A549 (cell line): ENCODE data around the gene EFNA5. TPM values are rescaled to one million over a fixed set of nuclear protein-coding genes. Genes with fewer than 3 reads are reported as not detected.

Experiments used
- ATAC-seq, 2 experiments: fragments of 200-7000 bp in 1 of 2; fragments of >200 bp in 1 of 2; cut with Nextera tagmentation in 1 of 2; cut with Tn5 transposase in 1 of 2; 3 replicates each; pipeline versions ENCODE4 v1.8.0 to v1.9.1; 2018 to 2020; ENCODE audit warnings: mild to moderate bottlenecking in 1 of 2, moderate library complexity in 1 of 2
- CTCF ChIA-PET: fragments of 300-600 bp; sonication (Branson Sonifier 250); formaldehyde crosslinking; extraction: SDS; loops from one replicate; lab custom pipeline; 2021; ENCODE audit warnings: antibody characterized with exemption, inconsistent platforms; lab: Yijun Ruan, JAX
- POLR2A ChIA-PET: fragments of 350-600 bp; formaldehyde crosslinking; extraction: SDS; loops from one replicate; lab custom pipeline; 2021; ENCODE audit warnings: antibody characterized with exemption, inconsistent platforms; lab: Yijun Ruan, JAX
- DNase-seq, 2 experiments: peaks; one replicate each; pipeline versions ENCODE4 v3.0.0 to v3.0.0-alpha.2; 2011 to 2016; ENCODE audit warnings: low read depth in 1 of 2, low spot score in 1 of 2
- FAIRE-seq: peaks from 2 replicates; lab custom pipeline; 2011; peaks lifted over from hg19 to GRCh38; lab: Jason Lieb, UNC
- H3K27ac ChIP-seq, 2 experiments: fragments of >200 bp; sonication (Bioruptor Twin); formaldehyde crosslinking; 3 replicates each; pipeline ENCODE4 v1.5.1; 2016 to 2017
- H3K4me1 ChIP-seq: fragments of >200 bp; sonication (Bioruptor Twin); formaldehyde crosslinking; 3 replicates; pipeline ENCODE4 v1.6.1; 2016
- H3K4me2 ChIP-seq: fragments of >200 bp; sonication (Bioruptor Twin); formaldehyde crosslinking; 3 replicates; pipeline ENCODE4 v1.6.1; 2016
- H3K4me3 ChIP-seq: fragments of >200 bp; sonication (Bioruptor Twin); formaldehyde crosslinking; 3 replicates; pipeline ENCODE4 v1.5.1; 2016
- H3K9me3 ChIP-seq: fragments of >200 bp; sonication (Bioruptor Twin); formaldehyde crosslinking; 3 replicates; pipeline ENCODE4 v1.6.1; 2016
- ATOH8 ChIP-seq: fragments of 250-450 bp; sonication (Bioruptor Pico); IDR thresholded peaks from 2 replicates; pipeline ENCODE4 v1.5.0; 2020; ENCODE audit warnings: low read depth, mild to moderate bottlenecking, moderate library complexity
- CBX2 ChIP-seq: fragments of 200-600 bp; sonication (generic); IDR thresholded peaks from 2 replicates; pipeline ENCODE4 v1.6.1; 2016; ENCODE audit warnings: low read depth, mild to moderate bottlenecking, borderline replicate concordance
- CHD2 ChIP-seq: fragments of 150-350 bp; IDR thresholded peaks from 2 replicates; pipeline ENCODE4 v1.6.1; 2014; ENCODE audit warnings: low read length; ENCODE audit not compliant: partially characterized antibody
- CHD4 ChIP-seq: fragments of 200-600 bp; sonication (generic); IDR thresholded peaks from 2 replicates; pipeline ENCODE4 v1.6.1; 2016; ENCODE audit warnings: antibody characterized with exemption, mild to moderate bottlenecking, borderline replicate concordance
- EHF ChIP-seq: fragments of 250-450 bp; sonication (Bioruptor Pico); IDR thresholded peaks from 2 replicates; pipeline ENCODE4 v1.5.0; 2020; ENCODE audit warnings: mild to moderate bottlenecking
- EHMT2 ChIP-seq: fragments of 200-600 bp; sonication (generic); IDR thresholded peaks from 2 replicates; pipeline ENCODE4 v1.6.1; 2016; ENCODE audit warnings: antibody characterized with exemption, low read depth, mild to moderate bottlenecking, moderate library complexity
- FOSL2 ChIP-seq, 2 experiments: fragments of 450-650 bp in 1 of 2; fragments of >200 bp in 1 of 2; sonication (Bioruptor Twin) in 1 of 2; formaldehyde crosslinking; IDR thresholded peaks; 2 replicates each; pipeline versions ENCODE4 v1.5.0 to v1.6.1; 2016 to 2020; ENCODE audit warnings: mild to moderate bottlenecking in 1 of 2, moderate library complexity in 1 of 2
- FOXS1 ChIP-seq: fragments of 250-450 bp; sonication (Bioruptor Pico); IDR thresholded peaks from 2 replicates; pipeline ENCODE4 v1.5.0; 2020; ENCODE audit warnings: mild to moderate bottlenecking, moderate library complexity
- GATA3 ChIP-seq: IDR thresholded peaks from 2 replicates; pipeline ENCODE4 v1.6.1; 2012; ENCODE audit warnings: borderline replicate concordance
- HEYL ChIP-seq: fragments of 250-450 bp; sonication (Bioruptor Pico); IDR thresholded peaks from 2 replicates; pipeline ENCODE4 v1.8.0; 2021; ENCODE audit warnings: mild to moderate bottlenecking, moderate library complexity
- HOXA7 ChIP-seq: fragments of 250-450 bp; sonication (Bioruptor Pico); IDR thresholded peaks from 2 replicates; pipeline ENCODE4 v1.5.0; 2020; ENCODE audit warnings: mild to moderate bottlenecking, moderate library complexity
- HOXB5 ChIP-seq: fragments of 250-450 bp; sonication (Bioruptor Pico); IDR thresholded peaks from 2 replicates; pipeline ENCODE4 v1.5.0; 2020; ENCODE audit warnings: mild to moderate bottlenecking, moderate library complexity
- JUN ChIP-seq, 2 experiments: fragments of >200 bp; sonication (Bioruptor Twin); formaldehyde crosslinking; IDR thresholded peaks; 2 replicates in 1 of 2; 3 replicates in 1 of 2; pipeline ENCODE4 v1.6.1; 2016 to 2017
- JUNB ChIP-seq: fragments of >200 bp; sonication (Bioruptor Twin); formaldehyde crosslinking; IDR thresholded peaks from 2 replicates; pipeline ENCODE4 v1.6.1; 2016
- KDM1A ChIP-seq: fragments of 200-600 bp; sonication (generic); IDR thresholded peaks from 2 replicates; pipeline ENCODE4 v1.6.1; 2016; ENCODE audit warnings: low read depth, mild to moderate bottlenecking
- MAZ ChIP-seq: fragments of 150-350 bp; IDR thresholded peaks from 2 replicates; pipeline ENCODE4 v1.6.1; 2014; ENCODE audit warnings: antibody characterized with exemption, low read depth, low read length, borderline replicate concordance
- NFE2L2 ChIP-seq: fragments of 150-350 bp; conservative IDR thresholded peaks from 2 replicates; pipeline ENCODE4 v1.6.1; 2014; ENCODE audit warnings: low read length
- NPAS2 ChIP-seq: fragments of 250-450 bp; sonication (Bioruptor Pico); IDR thresholded peaks from 2 replicates; pipeline ENCODE4 v1.8.0; 2022; ENCODE audit warnings: mild to moderate bottlenecking, moderate library complexity, borderline replicate concordance
- PBX3 ChIP-seq: IDR thresholded peaks from 2 replicates; pipeline ENCODE4 v1.6.1; 2012
- POLR2AphosphoS2 ChIP-seq: conservative IDR thresholded peaks from 2 replicates; pipeline ENCODE4 v1.6.1; 2012; ENCODE audit warnings: low read length, improper control_type of control experiment, inconsistent platforms
- RAD21 ChIP-seq, 2 experiments: fragments of >200 bp in 1 of 2; sonication (Bioruptor Twin) in 1 of 2; formaldehyde crosslinking in 1 of 2; IDR thresholded peaks in 1 of 2; conservative IDR thresholded peaks in 1 of 2; 2 replicates in 1 of 2; 3 replicates in 1 of 2; pipeline ENCODE4 v1.6.1; 2012 to 2018; ENCODE audit warnings: inconsistent platforms in 1 of 2
- RARB ChIP-seq: fragments of 250-450 bp; sonication (Bioruptor Pico); IDR thresholded peaks from 2 replicates; pipeline ENCODE4 v1.8.0; 2021; ENCODE audit warnings: mild to moderate bottlenecking, moderate library complexity
- RCOR1 ChIP-seq: fragments of 150-350 bp; IDR thresholded peaks from 2 replicates; pipeline ENCODE4 v1.6.1; 2014; ENCODE audit warnings: antibody characterized with exemption, low read length, low read depth
- SMC3 ChIP-seq: fragments of >200 bp; sonication (Bioruptor Twin); formaldehyde crosslinking; IDR thresholded peaks from 3 replicates; pipeline ENCODE4 v1.6.1; 2018; ENCODE audit warnings: inconsistent platforms
- ZFP36 ChIP-seq: fragments of 450-650 bp; IDR thresholded peaks from 2 replicates; pipeline ENCODE4 v1.6.1; 2014; ENCODE audit warnings: borderline replicate concordance; ENCODE audit not compliant: partially characterized antibody
- ZSCAN20 ChIP-seq: fragments of 250-450 bp; sonication (Bioruptor Pico); IDR thresholded peaks from 2 replicates; pipeline ENCODE4 v1.8.0; 2022; ENCODE audit warnings: mild to moderate bottlenecking, moderate library complexity
- WGBS: methylation state at CpG from one replicate; pipeline ENCODE4 v1.1.6; 2017; ENCODE audit errors: missing lambda C conversion rate; 5-methylcytosine and 5-hydroxymethylcytosine counted together
- polyA plus RNA-seq, 4 experiments: library from polyadenylated mRNA; depleted of rRNA in 3 of 4; stranded (reverse); fragments of >200 nt; fragmentation: RNase III in 1 of 4; extraction: RNeasy Plus Mini Kit Qiagen cat#74134 plus additional on column Dnase treatment in 1 of 4; gene quantifications; 2 replicates in 3 of 4; 3 replicates in 1 of 4; pipeline ENCODE4 v1.2.3, GENCODE V29; 2011 to 2017
- TF ChIP-seq, protein P1 (sequence below): fragments of 250-450 bp; sonication (Bioruptor Pico); IDR thresholded peaks from 2 replicates; pipeline ENCODE4 v1.5.0; 2021; ENCODE audit warnings: mild to moderate bottlenecking, moderate library complexity, borderline replicate concordance
- TF ChIP-seq, protein P2 (sequence below): IDR thresholded peaks from 2 replicates; pipeline ENCODE4 v1.6.1; 2012
- TF ChIP-seq, protein P3 (sequence below): fragments of >200 bp; sonication (Bioruptor Twin); formaldehyde crosslinking; IDR thresholded peaks from 3 replicates; pipeline ENCODE4 v1.5.1; 2016

The EFNA5 gene
- polyA plus RNA-seq, 2 of the 4 experiments (the other 2 are of a cell fraction) = 8.5 to 20.7 TPM

- TF ChIP-seq, protein P1, sequence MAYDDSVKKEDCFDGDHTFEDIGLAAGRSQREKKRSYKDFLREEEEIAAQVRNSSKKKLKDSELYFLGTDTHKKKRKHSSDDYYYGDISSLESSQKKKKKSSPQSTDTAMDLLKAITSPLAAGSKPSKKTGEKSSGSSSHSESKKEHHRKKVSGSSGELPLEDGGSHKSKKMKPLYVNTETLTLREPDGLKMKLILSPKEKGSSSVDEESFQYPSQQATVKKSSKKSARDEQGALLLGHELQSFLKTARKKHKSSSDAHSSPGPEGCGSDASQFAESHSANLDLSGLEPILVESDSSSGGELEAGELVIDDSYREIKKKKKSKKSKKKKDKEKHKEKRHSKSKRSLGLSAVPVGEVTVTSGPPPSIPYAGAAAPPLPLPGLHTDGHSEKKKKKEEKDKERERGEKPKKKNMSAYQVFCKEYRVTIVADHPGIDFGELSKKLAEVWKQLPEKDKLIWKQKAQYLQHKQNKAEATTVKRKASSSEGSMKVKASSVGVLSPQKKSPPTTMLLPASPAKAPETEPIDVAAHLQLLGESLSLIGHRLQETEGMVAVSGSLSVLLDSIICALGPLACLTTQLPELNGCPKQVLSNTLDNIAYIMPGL (CRISPR knock-in tag) = no peak
- TF ChIP-seq HOXB5 (CRISPR knock-in tag) = no peak
- no peak for TF ChIP-seq HEYL (CRISPR knock-in tag)
- no peak for TF ChIP-seq RAD21 (conservative IDR thresholded peaks at IDR 0.05 in 1 of 2, IDR thresholded peaks at IDR 0.05 in 1 of 2)
- no peak for TF ChIP-seq EHMT2
- no peak for TF ChIP-seq POLR2AphosphoS2
- no peak for TF ChIP-seq FOSL2 (IDR thresholded peaks at IDR 0.05)
- no peak for TF ChIP-seq FOSL2 (CRISPR knock-in tag; IDR thresholded peaks at IDR 0.05)
- TF ChIP-seq KDM1A = no peak
- no peak for TF ChIP-seq CHD4
- no peak for TF ChIP-seq MAZ
- no peak for TF ChIP-seq CHD2
- TF ChIP-seq, protein P2, sequence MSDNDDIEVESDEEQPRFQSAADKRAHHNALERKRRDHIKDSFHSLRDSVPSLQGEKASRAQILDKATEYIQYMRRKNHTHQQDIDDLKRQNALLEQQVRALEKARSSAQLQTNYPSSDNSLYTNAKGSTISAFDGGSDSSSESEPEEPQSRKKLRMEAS = no peak
- Histone ChIP-seq H3K4me1 (peaks cover 73% of the 10 kb centered on the region), H3K4me2 (peak overlapping the region; percentile 71), H3K4me3 (no peak overlapping the region), H3K27ac (peak overlapping the region; percentile 84 to 92), H3K9me3 (no peaks in the 10 kb centered on the region)
- FAIRE-seq (peak; percentile 80), ATAC-seq (peak in 1 of 2 experiments; percentile 16; a peak in 3 of 6 replicates), DNase-seq (peak in 1 of 2 experiments; percentile 36)
- ChIA-PET CTCF (interaction anchor here (0.9 to 1.2 kb wide), 3 partner anchors 14 to 182 kb away, joined by 3 to 5 read pairs (median 3); no protein-coding TSS in a partner anchor), POLR2A (interaction anchor here (1.6 kb wide), 1 partner anchor 153 kb away, joined by 5 read pairs; no protein-coding TSS in a partner anchor)
- 14% methylated on average over 1 of the region's 1 CpG for WGBS
Observed at GRCh38 chr5:107389775-107390148, 281.0 kb downstream of the EFNA5 start.

DNA sequence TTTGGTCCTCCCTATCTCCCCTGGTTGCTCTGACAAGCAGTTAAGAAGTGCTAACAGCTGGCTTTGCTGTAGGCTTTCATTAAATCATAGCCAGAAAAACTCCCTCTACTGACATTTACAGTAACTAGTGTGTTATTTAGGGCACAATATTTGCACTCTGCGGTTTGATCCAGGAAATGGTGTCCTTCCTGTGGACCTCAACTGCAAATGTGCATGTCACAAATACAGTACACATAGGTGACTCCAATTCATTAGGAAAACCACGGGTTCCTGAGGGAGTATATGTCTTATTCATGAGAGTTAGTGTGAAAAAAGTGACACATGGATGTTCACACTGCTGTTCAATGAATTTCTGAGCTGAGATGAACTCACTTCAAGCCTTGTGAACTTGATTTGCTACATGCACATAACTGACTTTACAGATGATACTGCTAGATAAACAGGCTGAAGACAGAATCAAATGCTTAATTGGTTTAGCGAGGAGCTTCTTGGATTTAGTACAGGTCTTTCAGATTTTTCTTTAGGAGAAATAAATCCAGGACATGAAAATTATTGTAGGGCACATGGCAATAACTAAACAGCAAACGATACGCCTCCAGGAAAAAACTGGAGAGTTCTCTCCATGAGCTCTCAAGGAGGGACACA is 281.5 kb downstream of the EFNA5 start:
- Histone ChIP-seq H3K27ac (peak overlapping the region; percentile 84 to 92), H3K4me1 (peaks cover 73% of the 10 kb centered on the region), H3K9me3 (no peaks in the 10 kb centered on the region), H3K4me2 (peak overlapping the region; percentile 71), H3K4me3 (peak overlapping the region; percentile 1; the same call in 1 of the 3 replicates)
- POLR2A ChIA-PET = interaction anchor here (1.6 kb wide), 1 partner anchor 154 kb away, joined by 5 read pairs; no protein-coding TSS in a partner anchor
- CTCF ChIA-PET = interaction anchor here (0.8 to 1.6 kb wide), 9 partner anchors 14 to 284 kb away, joined by 3 to 6 read pairs (median 3); no protein-coding TSS in a partner anchor
- WGBS = 25% methylated on average over 5 of the region's 5 CpGs
- peak in 1 of 2 experiments; percentile 86 for DNase-seq
- peak; percentile 68 to 76 for ATAC-seq
- FAIRE-seq = peak; percentile 90
- TF ChIP-seq RAD21 (conservative IDR thresholded peaks at IDR 0.05 in 1 of 2, IDR thresholded peaks at IDR 0.05 in 1 of 2) (peak; percentile 37 to 40; a peak in 2 of 5 replicates), HOXA7 (no peak), EHMT2 (no peak), RARB (CRISPR knock-in tag) (no peak), ZSCAN20 (CRISPR knock-in tag) (no peak), FOSL2 (IDR thresholded peaks at IDR 0.05) (no peak), FOSL2 (CRISPR knock-in tag; IDR thresholded peaks at IDR 0.05) (peak; percentile 23; the same call in 1 of the 2 replicates), ZFP36 (no peak), EHF (no peak), NFE2L2 (no peak), FOXS1 (CRISPR knock-in tag) (no peak), PBX3 (no peak), JUNB (no peak), CHD4 (no peak), CBX2 (no peak), NPAS2 (CRISPR knock-in tag) (no peak), GATA3 (peak; percentile 17; the same call in 1 of the 2 replicates), SMC3 (peak; percentile 46; the same call in 2 of the 3 replicates), RCOR1 (no peak), JUN (IDR thresholded peaks at IDR 0.05) (no peak), ATOH8 (CRISPR knock-in tag) (no peak)
- TF ChIP-seq, protein P3, sequence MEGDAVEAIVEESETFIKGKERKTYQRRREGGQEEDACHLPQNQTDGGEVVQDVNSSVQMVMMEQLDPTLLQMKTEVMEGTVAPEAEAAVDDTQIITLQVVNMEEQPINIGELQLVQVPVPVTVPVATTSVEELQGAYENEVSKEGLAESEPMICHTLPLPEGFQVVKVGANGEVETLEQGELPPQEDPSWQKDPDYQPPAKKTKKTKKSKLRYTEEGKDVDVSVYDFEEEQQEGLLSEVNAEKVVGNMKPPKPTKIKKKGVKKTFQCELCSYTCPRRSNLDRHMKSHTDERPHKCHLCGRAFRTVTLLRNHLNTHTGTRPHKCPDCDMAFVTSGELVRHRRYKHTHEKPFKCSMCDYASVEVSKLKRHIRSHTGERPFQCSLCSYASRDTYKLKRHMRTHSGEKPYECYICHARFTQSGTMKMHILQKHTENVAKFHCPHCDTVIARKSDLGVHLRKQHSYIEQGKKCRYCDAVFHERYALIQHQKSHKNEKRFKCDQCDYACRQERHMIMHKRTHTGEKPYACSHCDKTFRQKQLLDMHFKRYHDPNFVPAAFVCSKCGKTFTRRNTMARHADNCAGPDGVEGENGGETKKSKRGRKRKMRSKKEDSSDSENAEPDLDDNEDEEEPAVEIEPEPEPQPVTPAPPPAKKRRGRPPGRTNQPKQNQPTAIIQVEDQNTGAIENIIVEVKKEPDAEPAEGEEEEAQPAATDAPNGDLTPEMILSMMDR = peak; percentile 34; the same call in 1 of the 3 replicates
- TF ChIP-seq, protein P2 = peak; percentile 15; the same call in 1 of the 2 replicates
